K562 (cell line): ENCODE results near the gene MYH9. TPM values are rescaled to one million over a fixed set of nuclear protein-coding genes. Genes with fewer than 3 reads are reported as not detected.

Experiments used
- ATAC-seq: fragments of 200-7000 bp; cut with Tn5 transposase; 3 replicates; pipeline ENCODE4 v1.9.1; 2020; ENCODE audit warnings: moderate library complexity
- BruUV-seq: library from RNA; stranded (reverse); fragments of 400-500 nt; replicated peaks from 2 replicates; lab custom pipeline; 2021; lab: Mats Ljungman, UMichigan
- CTCF ChIA-PET: fragments of 300-600 bp; formaldehyde crosslinking; extraction: SDS; loops from one replicate; lab custom pipeline; 2021; ENCODE audit warnings: low intra/inter-chr PET ratio; lab: Yijun Ruan, JAX
- POLR2A ChIA-PET: fragments of 300-600, 350-650 bp; sonication (Branson Sonifier 250); formaldehyde crosslinking; extraction: SDS; loops from one replicate; lab custom pipeline; 2021; ENCODE audit warnings: antibody characterized with exemption, inconsistent platforms; lab: Yijun Ruan, JAX
- DNase-seq, 4 experiments: peaks; one replicate each; pipeline versions ENCODE4 v3.0.0 to v3.0.0-alpha.2; 2011 to 2018; ENCODE audit warnings: low spot score in 3 of 4, mixed read lengths in 3 of 4; ENCODE audit errors: extremely low read depth in 1 of 4
- FAIRE-seq: peaks from 2 replicates; lab custom pipeline; 2011; peaks lifted over from hg19 to GRCh38; lab: Jason Lieb, UNC
- H2AFZ ChIP-seq: 2 replicates; pipeline ENCODE4 v1.6.0; 2011; ENCODE audit warnings: low read depth, low read length, control low read depth, inconsistent platforms
- H3K27ac ChIP-seq: fragments of 200-600 bp; 3 replicates; pipeline ENCODE4 v1.8.0; 2011; ENCODE audit warnings: low read depth, mild to moderate bottlenecking, control low read depth, inconsistent platforms, low read length, moderate library complexity, mixed read lengths; ENCODE audit errors: extremely low read depth
- H3K27me3 ChIP-seq, 2 experiments: fragments of 300-600 bp in 1 of 2; 2 replicates in 1 of 2; 3 replicates in 1 of 2; pipeline versions ENCODE4 v1.6.0 to v1.8.0; 2011; ENCODE audit warnings: inconsistent platforms in 2 of 2, low read length in 2 of 2, mild to moderate bottlenecking in 1 of 2, mixed read lengths in 1 of 2, moderate library complexity in 1 of 2; ENCODE audit not compliant: control insufficient read depth in 2 of 2, insufficient read depth in 2 of 2
- H3K36me3 ChIP-seq: fragments of 300-600 bp; 3 replicates; pipeline ENCODE4 v1.8.0; 2011; ENCODE audit warnings: mild to moderate bottlenecking, low read length, inconsistent platforms; ENCODE audit not compliant: control insufficient read depth, insufficient read depth
- H3K4me1 ChIP-seq, 2 experiments: fragments of 200-600 bp in 1 of 2; replicated peaks in 1 of 2; 2 replicates in 1 of 2; 3 replicates in 1 of 2; pipeline versions ENCODE4 v1.5.1 to v1.8.0; 2011; ENCODE audit warnings: inconsistent platforms in 2 of 2, low read length in 2 of 2, mild to moderate bottlenecking in 1 of 2, mixed read lengths in 1 of 2, moderate library complexity in 1 of 2; ENCODE audit not compliant: control insufficient read depth in 2 of 2, insufficient read depth in 2 of 2
- H3K4me2 ChIP-seq: 2 replicates; pipeline ENCODE4 v1.6.1; 2011; ENCODE audit warnings: low read length, control low read depth, inconsistent platforms, mixed read lengths; ENCODE audit not compliant: insufficient read depth
- H3K4me3 ChIP-seq: fragments of 200-600 bp; sonication (generic), shearing (Covaris generic); 2 replicates; pipeline ENCODE4 v1.5.1; 2016; ENCODE audit warnings: control low read depth, inconsistent platforms
- H3K79me2 ChIP-seq: fragments of 200-600 bp; 3 replicates; pipeline ENCODE4 v1.8.0; 2011; ENCODE audit warnings: low read length, inconsistent platforms; ENCODE audit not compliant: control insufficient read depth, insufficient read depth
- H3K9ac ChIP-seq, 2 experiments: 2 replicates each; pipeline versions ENCODE4 v1.6.0 to v1.6.1; 2011; ENCODE audit warnings: low read depth in 2 of 2, low read length in 2 of 2, control low read depth in 1 of 2, inconsistent platforms in 1 of 2, mild to moderate bottlenecking in 1 of 2, mixed read lengths in 1 of 2; ENCODE audit not compliant: insufficient read depth in 1 of 2
- H3K9me1 ChIP-seq: one replicate; pipeline ENCODE4 v1.6.0; 2011; ENCODE audit warnings: inconsistent platforms, mild to moderate bottlenecking, low read length, moderate library complexity; ENCODE audit not compliant: control insufficient read depth, insufficient read depth
- H3K9me3 ChIP-seq: replicated peaks from 2 replicates; pipeline ENCODE4 v1.5.1; 2011; ENCODE audit warnings: low read depth, low read length, inconsistent platforms; ENCODE audit not compliant: control insufficient read depth, insufficient read depth
- H4K20me1 ChIP-seq: replicated peaks from 2 replicates; pipeline ENCODE4 v1.6.1; 2011; ENCODE audit warnings: low read length, inconsistent platforms, mixed read lengths; ENCODE audit not compliant: control insufficient read depth, insufficient read depth
- MED1 ChIP-seq: sonication (generic); formaldehyde crosslinking; IDR thresholded peaks from 2 replicates; pipeline ENCODE4 v1.8.1; 2023; ENCODE audit warnings: missing genetic modification reagents, borderline replicate concordance
- POLR2G ChIP-seq: fragments of 200-400 bp; formaldehyde crosslinking; IDR thresholded peaks from 2 replicates; pipeline ENCODE4 v1.6.1; 2017; ENCODE audit warnings: low read depth, mild to moderate bottlenecking, antibody characterized with exemption, low read length, moderate library complexity
- POLR2H ChIP-seq: IDR thresholded peaks from 2 replicates; pipeline ENCODE4 v1.6.1; 2016; ENCODE audit warnings: missing genetic modification characterization, low read depth, mild to moderate bottlenecking, control low read depth, missing compliant biosample characterization, moderate library complexity
- RUNX1 ChIP-seq: sonication (generic); IDR thresholded peaks from 2 replicates; pipeline ENCODE4 v1.6.1; 2016; ENCODE audit warnings: antibody characterized with exemption, low read depth
- SMARCA5 ChIP-seq: fragments of 450-650 bp; IDR thresholded peaks from 2 replicates; pipeline ENCODE4 v1.6.1; 2016
- SNAPC5 ChIP-seq: fragments of 250-450 bp; sonication (Bioruptor Pico); IDR thresholded peaks from 2 replicates; pipeline ENCODE4 v1.8.0; 2021; ENCODE audit warnings: moderate library complexity, mild to moderate bottlenecking, inconsistent platforms
- ZNF354B ChIP-seq: fragments of 250-450 bp; sonication (Bioruptor Pico); IDR thresholded peaks from 2 replicates; pipeline ENCODE4 v1.4.0; 2020
- WGBS: fragments of 100-300 bp; shearing (Covaris generic); methylation state at CpG from one replicate; pipeline ENCODE4 v1.1.6; 2016; ENCODE audit warnings: low coverage, mixed read lengths; ENCODE audit not compliant: insufficient coverage; ENCODE audit errors: missing lambda C conversion rate; 5-methylcytosine and 5-hydroxymethylcytosine counted together
- in situ Hi-C: fragments of 300-500 bp; cut with MboI; formaldehyde crosslinking; loops from 4 replicates; pipeline ENCODE4 v1.15.0; 2018; ENCODE audit warnings: inconsistent platforms, mixed read lengths
- intact Hi-C: fragments of 100-400 bp; cut with micrococcal nuclease; formaldehyde crosslinking; loops from 2 replicates; pipeline ENCODE4 v1.14.2; 2022
- polyA plus RNA-seq, 8 experiments: library from polyadenylated mRNA; depleted of rRNA in 4 of 8; stranded (reverse) in 5 of 8; unstranded in 3 of 8; fragments of >200 nt; fragmentation: Nextera tagmentation in 2 of 8; fragmentation: Illumina TruSeq in 1 of 8; extraction: Ambion mirVana in 2 of 8; extraction: Trizol in 1 of 8; gene quantifications; 2 replicates each; pipeline versions ENCODE4 v1.2.1 to v1.2.3, GENCODE V29; 2011 to 2014; ENCODE audit warnings: inconsistent platforms in 1 of 8, missing spikeins in 1 of 8
- total RNA-seq, 7 experiments: library from RNA; depleted of rRNA in 6 of 7; stranded (reverse); fragments of >200 nt in 6 of 7; fragmentation: Illumina TruSeq in 2 of 7; extraction: Trizol in 2 of 7; gene quantifications; 2 replicates each; pipeline versions ENCODE4 v1.2.1 to v1.2.3, GENCODE V29; 2011 to 2021; ENCODE audit warnings: low replicate concordance in 1 of 7
- TF ChIP-seq, protein P1 (sequence below), 2 experiments: fragments of 150-350 bp in 1 of 2; IDR thresholded peaks; 2 replicates each; pipeline ENCODE4 v1.6.1; 2012 to 2016; ENCODE audit warnings: low read depth in 2 of 2, low read length in 2 of 2, mild to moderate bottlenecking in 1 of 2, moderate library complexity in 1 of 2

The MYH9 gene
- total and polyA plus RNA-seq, 9 of the 15 experiments (the other 6 are each of a cell fraction or from before 2014, with no cell fraction given): 0.71 to 111 (median 24.6) TPM

- no peak overlapping the region for H3K4me3 ChIP-seq
- ATAC-seq: no peak
- no peak overlapping the region for H3K27ac ChIP-seq
- no peak for DNase-seq
- no peak overlapping the region for H3K4me2 ChIP-seq
- no peak for TF ChIP-seq RUNX1
- TF ChIP-seq ZNF354B (CRISPR knock-in tag): no peak
- TF ChIP-seq MED1 (CRISPR knock-in tag): no peak
- TF ChIP-seq SMARCA5: no peak
- TF ChIP-seq POLR2H: no peak
- TF ChIP-seq, protein P1, sequence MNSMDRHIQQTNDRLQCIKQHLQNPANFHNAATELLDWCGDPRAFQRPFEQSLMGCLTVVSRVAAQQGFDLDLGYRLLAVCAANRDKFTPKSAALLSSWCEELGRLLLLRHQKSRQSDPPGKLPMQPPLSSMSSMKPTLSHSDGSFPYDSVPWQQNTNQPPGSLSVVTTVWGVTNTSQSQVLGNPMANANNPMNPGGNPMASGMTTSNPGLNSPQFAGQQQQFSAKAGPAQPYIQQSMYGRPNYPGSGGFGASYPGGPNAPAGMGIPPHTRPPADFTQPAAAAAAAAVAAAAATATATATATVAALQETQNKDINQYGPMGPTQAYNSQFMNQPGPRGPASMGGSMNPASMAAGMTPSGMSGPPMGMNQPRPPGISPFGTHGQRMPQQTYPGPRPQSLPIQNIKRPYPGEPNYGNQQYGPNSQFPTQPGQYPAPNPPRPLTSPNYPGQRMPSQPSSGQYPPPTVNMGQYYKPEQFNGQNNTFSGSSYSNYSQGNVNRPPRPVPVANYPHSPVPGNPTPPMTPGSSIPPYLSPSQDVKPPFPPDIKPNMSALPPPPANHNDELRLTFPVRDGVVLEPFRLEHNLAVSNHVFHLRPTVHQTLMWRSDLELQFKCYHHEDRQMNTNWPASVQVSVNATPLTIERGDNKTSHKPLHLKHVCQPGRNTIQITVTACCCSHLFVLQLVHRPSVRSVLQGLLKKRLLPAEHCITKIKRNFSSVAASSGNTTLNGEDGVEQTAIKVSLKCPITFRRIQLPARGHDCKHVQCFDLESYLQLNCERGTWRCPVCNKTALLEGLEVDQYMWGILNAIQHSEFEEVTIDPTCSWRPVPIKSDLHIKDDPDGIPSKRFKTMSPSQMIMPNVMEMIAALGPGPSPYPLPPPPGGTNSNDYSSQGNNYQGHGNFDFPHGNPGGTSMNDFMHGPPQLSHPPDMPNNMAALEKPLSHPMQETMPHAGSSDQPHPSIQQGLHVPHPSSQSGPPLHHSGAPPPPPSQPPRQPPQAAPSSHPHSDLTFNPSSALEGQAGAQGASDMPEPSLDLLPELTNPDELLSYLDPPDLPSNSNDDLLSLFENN (IDR thresholded peaks at IDR 0.05; ENCODE audit: low read depth in 2 of 2, low read length in 2 of 2): no peak
- peak; percentile 34; the same call in 1 of the 2 replicates for TF ChIP-seq POLR2G
- no peak for TF ChIP-seq SNAPC5
- intact Hi-C loops: no loop called here
- no peak overlapping the region for H2AFZ ChIP-seq
- H3K4me1 ChIP-seq: no peaks in the 10 kb centered on the region
- CTCF ChIA-PET: no interaction called here
- BruUV-seq: no TSS peak
- H3K9me3 ChIP-seq: no peaks in the 10 kb centered on the region
- no peak for FAIRE-seq
- no peaks in the 10 kb centered on the region for H3K9me1 ChIP-seq
- H3K9ac ChIP-seq: no peak overlapping the region
- POLR2A ChIA-PET: interaction anchor here (0.9 kb wide), 1 partner anchor 10 kb away, joined by 3 read pairs; no protein-coding TSS in a partner anchor
- in situ Hi-C loops: no loop called here
- WGBS: 87% methylated on average over 14 of the region's 18 CpGs
- H4K20me1 ChIP-seq: no peaks in the 10 kb centered on the region; the same call in 1 of the 2 replicates
- H3K36me3 ChIP-seq: peaks cover 77% of the 10 kb centered on the region; the same call in 2 of the 3 replicates
- H3K79me2 ChIP-seq: no peaks in the 10 kb centered on the region
- no peaks in the 10 kb centered on the region for H3K27me3 ChIP-seq
Observed at GRCh38 chr22:36306227-36306626, 81.5 kb downstream of the MYH9 start.
